Measurements from ENCODE around the gene PNPO.

The PNPO gene

GRCh38 chr17:47952171-47953021, 11.0 kb downstream of the PNPO start:
- DNase-seq = no peak

GRCh38 chr17:47953909-47954308, 12.5 kb downstream of the PNPO start:
- no peak for DNase-seq

- no peak for DNase-seq
Measured at GRCh38 chr17:47955497-47956461, 14.4 kb downstream of the PNPO start.

- no peak for DNase-seq
Measured at GRCh38 chr17:47956791-47957590, 15.6 kb downstream of the PNPO start.

- DNase-seq = no peak
Measured at GRCh38 chr17:47957591-47958490, 16.5 kb downstream of the PNPO start, which contains the start of gene PRR15L. PRR15L (minus strand) TSS chr17:47957883; CDS start chr17:47953234, 4,649 bp downstream.

DNA sequence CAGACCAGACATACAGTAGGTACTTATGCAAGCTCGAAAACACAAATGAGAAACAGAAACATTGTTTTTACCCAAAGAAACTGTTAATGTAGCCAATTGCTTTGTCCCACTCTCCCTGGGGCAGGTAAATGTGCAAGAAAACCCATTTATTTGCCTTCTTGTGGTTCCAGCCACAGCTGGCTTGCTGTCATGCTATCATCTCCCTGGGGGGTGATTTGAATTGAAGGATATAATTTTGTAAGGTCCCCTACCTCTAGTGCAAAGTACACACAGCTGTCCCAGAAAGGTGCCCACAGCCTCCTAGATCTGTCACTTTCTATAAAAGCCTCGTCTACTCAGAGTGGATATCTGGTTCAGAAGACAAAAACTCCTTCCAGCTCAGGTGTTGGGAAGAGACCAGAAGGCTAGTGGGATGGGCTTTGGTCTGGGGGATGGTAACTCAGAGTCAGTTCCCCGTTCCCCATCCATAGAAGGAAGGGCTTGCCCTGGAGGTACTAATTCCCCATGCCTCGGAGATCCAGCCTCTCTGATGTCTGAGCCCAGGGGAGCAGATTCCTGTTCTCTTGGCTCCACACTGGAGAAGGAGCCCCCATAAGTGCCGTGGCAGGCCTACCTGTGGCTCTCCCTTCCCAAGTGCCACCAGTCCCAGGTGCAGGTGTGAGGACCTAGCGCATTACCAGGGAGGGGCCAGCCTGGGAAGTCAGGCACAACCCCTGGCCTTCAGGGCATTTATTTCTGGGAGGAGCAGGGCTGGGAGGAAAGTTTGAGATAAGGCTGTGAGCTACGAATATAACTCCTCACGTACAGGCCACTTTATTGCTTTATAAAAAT, 18.7 kb downstream of the PNPO start:
- DNase-seq = no peak

DNA sequence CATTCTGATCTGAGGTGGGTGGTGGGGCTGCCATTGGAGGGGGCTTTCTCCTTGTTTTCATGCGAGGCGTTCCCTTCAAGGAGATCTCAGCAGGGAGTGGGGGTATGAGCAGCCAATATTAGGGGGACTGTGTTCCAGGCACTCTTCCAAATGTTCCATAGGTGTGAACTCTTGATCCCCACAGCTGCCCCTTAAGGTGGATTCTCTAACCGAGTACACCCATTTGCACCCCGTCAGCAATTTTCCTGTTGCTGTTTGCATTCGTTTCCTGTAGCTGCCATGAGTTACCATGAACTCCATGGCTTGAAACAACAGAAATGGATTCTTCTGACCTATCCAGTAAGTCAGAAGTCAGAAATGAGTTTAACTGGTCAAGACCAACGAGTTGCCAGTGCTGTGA, 20.0 kb downstream of the PNPO start:
- DNase-seq = no peak

DNA sequence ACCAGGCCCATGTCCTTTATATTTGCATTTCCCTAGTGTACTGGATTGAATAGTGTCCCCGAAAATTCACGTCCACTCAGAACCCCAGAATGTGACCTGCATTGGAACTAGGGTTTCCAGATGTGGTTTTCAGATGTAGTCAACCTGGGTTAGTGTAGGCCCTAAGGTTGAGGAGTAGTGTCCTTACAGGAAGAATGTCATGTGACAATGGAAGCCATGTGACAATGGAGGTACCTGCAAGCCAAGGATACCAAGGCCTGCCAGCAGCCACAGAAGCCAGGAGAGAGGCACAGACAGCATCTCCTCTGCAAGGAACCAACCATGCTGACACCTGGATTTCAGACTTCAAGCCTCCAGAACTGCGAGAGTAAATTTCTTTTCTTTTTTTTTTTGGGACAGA, 21.5 kb downstream of the PNPO start:
- DNase-seq = no peak

- DNase-seq = no peak
Measured at GRCh38 chr17:47964856-47965255, 23.5 kb downstream of the PNPO start.

- no peak for DNase-seq
Measured at GRCh38 chr17:47966079-47966519, 24.7 kb downstream of the PNPO start.

GRCh38 chr17:47967607-47968252, 26.4 kb downstream of the PNPO start:
- peak; percentile 65 for DNase-seq

- no peak for DNase-seq
Measured at GRCh38 chr17:47968836-47969235, 27.5 kb downstream of the PNPO start.

- DNase-seq = no peak
Measured at GRCh38 chr17:47969930-47970724, 28.8 kb downstream of the PNPO start.

DNA sequence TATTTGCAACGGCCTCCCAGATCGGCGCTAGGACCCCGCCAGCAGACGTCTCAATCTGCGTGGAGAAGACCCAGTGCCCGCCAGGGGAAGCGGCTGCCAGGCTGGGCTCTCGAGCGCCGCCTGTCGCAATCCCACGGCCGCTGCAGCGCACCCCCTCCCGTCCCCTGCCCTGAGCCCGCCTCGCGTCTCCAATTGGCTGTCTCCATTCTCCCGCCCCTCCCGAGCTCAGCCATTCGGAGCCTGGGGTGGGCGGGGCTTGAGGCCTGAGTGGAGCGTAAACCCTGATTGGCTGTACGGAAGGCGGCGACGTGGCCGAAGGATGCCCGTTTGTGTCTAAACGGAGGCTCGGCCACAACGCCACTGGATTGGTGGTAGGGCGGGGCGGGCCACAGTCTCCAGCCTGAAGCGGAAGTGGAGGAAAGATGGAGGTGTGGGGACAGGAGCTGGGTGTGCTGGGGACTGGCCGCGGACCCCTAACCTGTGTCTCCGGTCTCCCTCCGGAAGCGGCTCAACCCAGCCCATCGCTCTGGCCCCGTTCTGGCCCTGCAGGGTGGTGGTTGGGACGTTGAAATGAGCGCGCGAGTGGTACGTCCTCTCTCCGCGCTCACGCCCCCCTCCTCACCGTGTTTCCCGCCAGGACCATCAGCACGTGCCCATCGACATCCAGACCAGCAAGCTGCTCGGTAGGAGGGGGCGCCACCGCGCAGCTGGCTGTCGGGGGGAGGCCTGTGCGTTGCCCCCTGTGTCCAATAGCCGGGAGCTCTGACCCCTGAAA, 29.5 kb downstream of the PNPO start, which contains the start of gene CDK5RAP3:
Gene CDK5RAP3, plus strand, starts transcription at position 389 of the 775 bp plus-strand sequence. Its CDS starts 34 bp downstream, at position 423.
- DNase-seq = peak; percentile 93

DNA sequence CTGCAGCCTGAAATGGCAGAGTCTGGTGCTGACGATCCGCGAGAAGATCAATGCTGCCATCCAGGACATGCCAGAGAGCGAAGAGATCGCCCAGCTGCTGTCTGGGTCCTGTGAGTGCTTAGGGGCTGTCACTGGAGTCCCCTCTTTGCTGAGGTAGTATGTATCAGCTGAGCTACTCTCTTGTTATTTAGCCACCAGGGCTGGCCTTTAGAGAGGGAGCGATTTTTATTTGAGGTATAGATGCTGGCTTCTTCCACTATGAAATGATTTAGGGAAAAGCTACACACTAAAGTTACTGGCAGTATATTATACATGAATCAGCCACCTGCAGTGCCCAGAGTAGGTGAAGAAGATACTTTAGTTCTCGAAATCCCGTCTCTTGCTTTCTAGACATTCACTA, 32.2 kb downstream of the PNPO start:
- DNase-seq = no peak

GRCh38 chr17:47975189-47975822, 33.9 kb downstream of the PNPO start:
- no peak for DNase-seq

DNA sequence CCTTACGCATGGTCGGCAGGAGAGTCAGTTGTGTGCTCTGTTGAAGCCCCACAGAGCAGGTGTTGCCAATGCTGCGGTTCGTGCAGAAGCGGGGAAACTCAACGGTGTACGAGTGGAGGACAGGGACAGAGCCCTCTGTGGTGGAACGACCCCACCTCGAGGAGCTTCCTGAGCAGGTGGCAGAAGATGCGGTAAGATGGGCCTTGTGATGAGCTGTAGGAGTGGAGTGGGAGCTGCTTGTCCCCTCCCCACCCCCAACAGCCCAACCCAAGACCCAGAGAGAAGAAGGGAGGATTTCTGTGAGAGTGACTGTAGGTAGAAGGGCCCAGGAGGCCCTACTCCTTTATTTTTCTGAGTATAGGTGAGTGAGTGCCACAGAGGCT, 34.4 kb downstream of the PNPO start:
- DNase-seq = no peak

- peak; percentile 92 for DNase-seq
Measured at GRCh38 chr17:47978324-47978723, 37.0 kb downstream of the PNPO start.
